ENCODE measurements around the gene NOSTRIN. TPM values are rescaled to one million over a fixed set of nuclear protein-coding genes. Genes with fewer than 3 reads are reported as not detected.

NOSTRIN gene
- total RNA-seq, 1 experiment from 2014 or later = not detected

- Histone ChIP-seq H3K4ac (ENCODE audit: low read depth, low read length) (no peak overlapping the region), H3K79me2 (ENCODE audit: insufficient read depth, low read length) (no peaks in the 10 kb centered on the region), H3K79me1 (ENCODE audit: insufficient read depth, low read depth, low read length, poor library complexity, severe bottlenecking) (no peaks in the 10 kb centered on the region), H3K14ac (ENCODE audit: insufficient read depth, low read length) (no peak overlapping the region), H3K27ac (ENCODE audit: insufficient read length, low read depth, low read length) (no peak overlapping the region), H2BK5ac (ENCODE audit: insufficient read length, low read length) (no peak overlapping the region), H3K23me2 (ENCODE audit: insufficient read length, low read depth, low read length, poor library complexity, severe bottlenecking) (no peaks in the 10 kb centered on the region), H2BK20ac (ENCODE audit: low read depth, low read length, poor library complexity, severe bottlenecking) (no peak overlapping the region), H3K56ac (ENCODE audit: insufficient read length, low read depth, low read length) (no peak overlapping the region), H2BK120ac (ENCODE audit: low read depth, low read length, poor library complexity, severe bottlenecking) (no peak overlapping the region), H3K23ac (ENCODE audit: insufficient read length, low read depth, low read length) (no peak overlapping the region), H3T11ph (ENCODE audit: low read length) (no peak overlapping the region), H2AFZ (ENCODE audit: low read length) (no peak overlapping the region), H3K27me3 (ENCODE audit: insufficient read depth, low read length) (no peaks in the 10 kb centered on the region), H2BK12ac (ENCODE audit: insufficient read length, low read depth, low read length) (no peak overlapping the region), H3K9me3 (ENCODE audit: control insufficient read depth, low read depth, low read length) (no peaks in the 10 kb centered on the region), H2AK5ac (ENCODE audit: insufficient read length, low read length) (no peak overlapping the region), H3K4me2 (ENCODE audit: insufficient read depth, insufficient read length, low read length) (no peak overlapping the region), H3K18ac (ENCODE audit: insufficient read length, low read depth, low read length) (no peak overlapping the region), H4K8ac (replicated peaks; ENCODE audit: insufficient read length, low read depth, low read length) (no peak overlapping the region), H2BK15ac (ENCODE audit: low read depth, low read length) (no peak overlapping the region), H3K9ac (ENCODE audit: extremely low read depth, insufficient read length, low read length) (no peak overlapping the region), H4K5ac (ENCODE audit: insufficient read length, low read depth, low read length) (no peak overlapping the region), H4K20me1 (ENCODE audit: control insufficient read depth, insufficient read depth, insufficient read length) (no peaks in the 10 kb centered on the region), H3K4me1 (ENCODE audit: insufficient read depth, low read length) (no peaks in the 10 kb centered on the region; the same call in 1 of the 2 replicates), H4K91ac (ENCODE audit: insufficient read length, low read depth, low read length) (no peak overlapping the region)
- no peaks in the 10 kb centered on the region for H3K9me3 Mint-ChIP-seq
- WGBS (ENCODE audit: extremely low coverage, insufficient read length, low lambda C conversion rate) = no CpG with 5 or more reads among the region's 3 CpGs
- H3K4me1 Mint-ChIP-seq = peaks cover 11% of the 10 kb centered on the region in 2 experiments
- no peak for DNase-seq
- H3K27ac Mint-ChIP-seq = no peak overlapping the region
- H3K4me3 Mint-ChIP-seq = no peak overlapping the region
- TF ChIP-seq CTCF (conservative IDR thresholded peaks at IDR 0.05) = no peak
- peaks cover 5 to 8% (median 5%) of the 10 kb centered on the region in 3 experiments; a peak in 5 of 7 replicates for H3K36me3 Mint-ChIP-seq (ENCODE audit: insufficient read depth in 1 of 3, low read depth in 3 of 3)
- H3K27me3 Mint-ChIP-seq (ENCODE audit: low read depth) = no peaks in the 10 kb centered on the region
Observed at GRCh38 chr2:168848225-168848624, 45.8 kb downstream of the NOSTRIN start.

All from H9 (cell line).